Thyroid gland (tissue), 4 donors: ENCODE data around the gene RASSF1. TPM values are rescaled to one million over a fixed set of nuclear protein-coding genes. Genes with fewer than 3 reads are reported as not detected.
"Not testable (repeated sequence)": the region's sequence is repeated elsewhere in the genome, so short reads cannot be mapped to it uniquely, and the experiment has no call there.

Experiments used
- DNase-seq, 2 donors: peaks; one replicate each; pipeline ENCODE4 v3.0.0-alpha.2; 2019
- H3K27ac ChIP-seq, 3 donors: fragments of 200-600 bp; sonication (generic); 1 replicate in 2 of 3; 2 replicates in 1 of 3; pipeline ENCODE4 v1.5.1; 2016 to 2019; ENCODE audit warnings: mild to moderate bottlenecking in 1 of 3, moderate library complexity in 1 of 3
- H3K27me3 ChIP-seq: fragments of 200-600 bp; sonication (generic); one replicate; pipeline ENCODE4 v1.5.1; 2019
- H3K36me3 ChIP-seq, 2 donors: fragments of 200-600 bp; sonication (generic); one replicate each; pipeline ENCODE4 v1.5.1; 2016 to 2019
- H3K4me1 ChIP-seq, 2 donors: fragments of 200-600 bp; sonication (generic); one replicate each; pipeline ENCODE4 v1.5.1; 2017 to 2019
- H3K4me3 ChIP-seq, 3 donors: fragments of 200-600 bp; sonication (generic); replicated peaks in 1 of 3; 1 replicate in 2 of 3; 2 replicates in 1 of 3; pipeline ENCODE4 v1.5.1; 2016; ENCODE audit warnings: mild to moderate bottlenecking in 1 of 3
- H3K9me3 ChIP-seq: fragments of 200-600 bp; sonication (generic); one replicate; pipeline ENCODE4 v1.5.1; 2017
- POLR2A ChIP-seq, 2 donors: fragments of 450-650 bp; IDR thresholded peaks; one replicate each; pipeline ENCODE4 v1.6.1; 2017; ENCODE audit warnings: antibody characterized with exemption in 2 of 2, mild to moderate bottlenecking in 2 of 2, moderate library complexity in 1 of 2
- WGBS, 2 donors: methylation state at CpG; one replicate each; pipeline ENCODE4 v1.1.5; 2017; 5-methylcytosine and 5-hydroxymethylcytosine counted together
- intact Hi-C: fragments of 100-400 bp; cut with DNase I; formaldehyde crosslinking; loops from one replicate; pipeline ENCODE4 v1.15.1; 2023
- total RNA-seq, 4 donors: library from RNA; depleted of rRNA; stranded (reverse); fragments of >200 nt; gene quantifications; one replicate each; pipeline ENCODE4 v1.2.3, GENCODE V29; 2016
- TF ChIP-seq, protein P1 (sequence below), 6 experiments: fragments of 200-600 bp in 3 of 6; fragments of 450-650 bp in 3 of 6; sonication (generic) in 3 of 6; IDR thresholded peaks; one replicate each; pipeline ENCODE4 v1.5.1; 2016 to 2019; ENCODE audit warnings: antibody characterized with exemption in 6 of 6, mild to moderate bottlenecking in 2 of 6, inconsistent platforms in 1 of 6, moderate library complexity in 1 of 6

RASSF1 gene
- total RNA-seq, 4 donors from 2014 or later = 18.9 to 42.6 (median 24.8) TPM

- Histone ChIP-seq H3K4me1 (peaks cover 40 to 73% of the 10 kb centered on the region in 2 donors), H3K4me3 (no peak overlapping the region), H3K27ac (peak overlapping the region in 2 of 3 donors; percentile 73 to 98), H3K9me3 (no peaks in the 10 kb centered on the region), H3K27me3 (no peaks in the 10 kb centered on the region), H3K36me3 (peaks cover 7 to 21% of the 10 kb centered on the region in 2 donors)
- intact Hi-C loops = no loop called here
- WGBS, 2 donors = 76 to 100% methylated on average over 1 to 6 of the region's 11 CpGs
- no peak for DNase-seq
- TF ChIP-seq, protein P1, sequence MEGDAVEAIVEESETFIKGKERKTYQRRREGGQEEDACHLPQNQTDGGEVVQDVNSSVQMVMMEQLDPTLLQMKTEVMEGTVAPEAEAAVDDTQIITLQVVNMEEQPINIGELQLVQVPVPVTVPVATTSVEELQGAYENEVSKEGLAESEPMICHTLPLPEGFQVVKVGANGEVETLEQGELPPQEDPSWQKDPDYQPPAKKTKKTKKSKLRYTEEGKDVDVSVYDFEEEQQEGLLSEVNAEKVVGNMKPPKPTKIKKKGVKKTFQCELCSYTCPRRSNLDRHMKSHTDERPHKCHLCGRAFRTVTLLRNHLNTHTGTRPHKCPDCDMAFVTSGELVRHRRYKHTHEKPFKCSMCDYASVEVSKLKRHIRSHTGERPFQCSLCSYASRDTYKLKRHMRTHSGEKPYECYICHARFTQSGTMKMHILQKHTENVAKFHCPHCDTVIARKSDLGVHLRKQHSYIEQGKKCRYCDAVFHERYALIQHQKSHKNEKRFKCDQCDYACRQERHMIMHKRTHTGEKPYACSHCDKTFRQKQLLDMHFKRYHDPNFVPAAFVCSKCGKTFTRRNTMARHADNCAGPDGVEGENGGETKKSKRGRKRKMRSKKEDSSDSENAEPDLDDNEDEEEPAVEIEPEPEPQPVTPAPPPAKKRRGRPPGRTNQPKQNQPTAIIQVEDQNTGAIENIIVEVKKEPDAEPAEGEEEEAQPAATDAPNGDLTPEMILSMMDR (IDR thresholded peaks at IDR 0.05) = no peak
- no peak for TF ChIP-seq POLR2A (IDR thresholded peaks at IDR 0.05)
These were observed 22.5 kb downstream of the RASSF1 start for GRCh38 chr3:50318163-50318562.

- TF ChIP-seq POLR2A (IDR thresholded peaks at IDR 0.05) = no peak
- TF ChIP-seq, protein P1 (IDR thresholded peaks at IDR 0.05) = no peak
- H3K27ac ChIP-seq = peak overlapping the region; percentile 62 to 98 (median 73)
- no peak overlapping the region for H3K4me3 ChIP-seq
- intact Hi-C loops = no loop called here
- no peaks in the 10 kb centered on the region for H3K9me3 ChIP-seq
- WGBS, 2 donors = 57 to 60% methylated on average over 2 to 6 of the region's 6 CpGs
- peak; percentile 44 to 48 for DNase-seq
- peaks cover 7 to 21% of the 10 kb centered on the region in 2 donors for H3K36me3 ChIP-seq
- H3K4me1 ChIP-seq = peaks cover 40 to 72% of the 10 kb centered on the region in 2 donors
- no peaks in the 10 kb centered on the region for H3K27me3 ChIP-seq
These were observed 23.3 kb downstream of the RASSF1 start for GRCh38 chr3:50317300-50317699.

DNA sequence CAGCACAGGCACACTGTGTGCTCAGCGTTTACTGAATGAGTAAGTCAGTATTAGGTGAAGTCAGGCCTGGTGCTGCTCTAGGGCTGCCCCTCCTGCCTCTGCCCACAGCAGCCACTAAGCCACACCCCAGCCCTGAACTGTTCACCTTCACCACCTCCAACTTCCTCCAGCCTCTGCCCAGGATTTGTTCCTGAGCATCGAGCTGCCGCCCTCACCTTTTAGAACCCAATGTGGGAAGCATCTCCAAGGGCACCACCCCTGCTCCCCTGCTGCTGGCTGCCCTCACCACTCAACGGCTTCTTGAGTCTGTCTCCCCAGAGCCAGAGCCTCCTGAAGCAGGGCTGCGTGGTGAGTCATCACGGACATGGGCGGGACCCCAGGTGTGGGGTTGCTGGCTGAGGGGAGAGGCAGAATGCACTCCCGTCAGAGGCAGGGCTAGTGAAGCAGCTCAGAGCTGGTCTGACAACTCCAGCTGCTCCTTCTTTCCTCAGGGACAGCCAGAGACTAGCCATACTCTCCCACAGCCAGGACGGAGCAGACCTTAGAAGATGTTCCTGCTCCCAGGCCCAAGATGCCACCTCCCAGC, 23.9 kb downstream of the RASSF1 start:
- H3K4me1 ChIP-seq = peaks cover 36 to 66% of the 10 kb centered on the region in 2 donors
- WGBS, 2 donors = 48 to 53% methylated on average over 4 to 8 of the region's 9 CpGs
- H3K9me3 ChIP-seq = no peaks in the 10 kb centered on the region
- peak; percentile 43 to 60 for TF ChIP-seq POLR2A (IDR thresholded peaks at IDR 0.05)
- TF ChIP-seq, protein P1 (IDR thresholded peaks at IDR 0.05) = no peak
- H3K4me3 ChIP-seq = no peak overlapping the region
- intact Hi-C loops = no loop called here
- peak; percentile 91 for DNase-seq
- peaks cover 7 to 21% of the 10 kb centered on the region in 2 donors for H3K36me3 ChIP-seq
- no peaks in the 10 kb centered on the region for H3K27me3 ChIP-seq
- H3K27ac ChIP-seq = peak overlapping the region; percentile 62 to 98 (median 73)

- Histone ChIP-seq H3K4me3 (no peak overlapping the region), H3K36me3 (peaks cover 7 to 21% of the 10 kb centered on the region in 2 donors), H3K4me1 (peaks cover 27 to 67% of the 10 kb centered on the region in 2 donors), H3K9me3 (no peaks in the 10 kb centered on the region), H3K27ac (peak overlapping the region in 2 of 3 donors; percentile 38 to 52), H3K27me3 (no peaks in the 10 kb centered on the region)
- intact Hi-C loops = no loop called here
- 100% methylated on average over 4 of the region's 4 CpGs for WGBS, 2 donors
- no peak for DNase-seq
- TF ChIP-seq, protein P1 (IDR thresholded peaks at IDR 0.05) = no peak
- no peak for TF ChIP-seq POLR2A (IDR thresholded peaks at IDR 0.05)
These were observed 25.8 kb downstream of the RASSF1 start for GRCh38 chr3:50314816-50315215.

DNA sequence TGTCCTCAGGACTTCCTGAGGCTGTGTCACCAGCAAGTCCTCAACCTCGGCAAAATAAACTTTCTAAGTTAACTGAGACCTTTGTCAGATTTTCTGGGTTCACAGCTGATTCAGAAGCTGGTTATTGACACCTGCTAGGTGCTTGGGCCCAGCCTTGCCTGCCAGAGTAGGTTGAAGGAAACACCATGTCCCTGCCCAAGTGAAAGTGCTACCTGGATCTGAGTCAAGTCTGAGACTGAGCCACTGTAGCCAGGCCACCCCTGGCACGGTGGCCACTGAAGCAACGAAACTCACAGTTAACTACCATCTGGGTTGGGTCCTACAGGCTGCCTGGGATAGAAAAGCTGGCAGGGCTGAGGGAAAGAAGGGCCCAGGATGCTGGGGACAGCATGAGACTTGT, 26.3 kb downstream of the RASSF1 start:
- peak; percentile 72 to 73 for DNase-seq
- Histone ChIP-seq H3K36me3 (peaks cover 7 to 20% of the 10 kb centered on the region in 2 donors), H3K4me1 (peaks cover 26 to 67% of the 10 kb centered on the region in 2 donors), H3K4me3 (no peak overlapping the region), H3K9me3 (no peaks in the 10 kb centered on the region), H3K27ac (peak overlapping the region in 2 of 3 donors; percentile 38 to 52), H3K27me3 (no peaks in the 10 kb centered on the region)
- TF ChIP-seq, protein P1 (IDR thresholded peaks at IDR 0.05) = no peak
- no peak for TF ChIP-seq POLR2A (IDR thresholded peaks at IDR 0.05)
- intact Hi-C loops = no loop called here
- WGBS, 2 donors = 40 to 50% methylated on average over 3 of the region's 3 CpGs

DNA sequence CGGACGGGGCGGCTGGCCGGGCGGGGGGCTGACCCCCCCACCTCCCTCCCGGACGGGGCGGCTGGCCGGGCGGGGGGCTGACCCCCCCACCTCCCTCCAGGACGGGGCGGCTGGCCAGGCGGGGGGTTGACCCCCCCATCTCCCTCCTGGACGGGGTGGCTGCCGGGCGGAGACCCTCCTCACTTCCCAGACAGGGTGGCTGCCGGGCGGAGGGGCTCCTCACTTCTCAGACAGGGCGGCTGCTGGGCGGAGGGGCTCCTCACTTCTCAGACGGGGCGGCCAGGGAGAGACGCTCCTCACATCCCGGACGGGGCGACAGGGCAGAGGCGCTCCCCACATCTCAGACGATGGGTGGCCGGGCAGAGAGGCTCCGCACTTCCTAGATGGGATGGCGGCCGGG, 28.6 kb downstream of the RASSF1 start:
- H3K27ac ChIP-seq, H3K4me3 ChIP-seq, H3K27me3 ChIP-seq, intact Hi-C loops, DNase-seq, H3K36me3 ChIP-seq, H3K9me3 ChIP-seq: not testable (repeated sequence)
- 80% methylated on average over 2 of the region's 32 CpGs; no CpG with 5 or more reads in 1 of the 2 donors for WGBS, 2 donors
- H3K4me1 ChIP-seq = peaks cover 14 to 47% of the 10 kb centered on the region in 2 donors
